Measurements from ENCODE around the gene C3orf20.

Gene C3orf20

GRCh38 chr3:14769544-14770325, 94.8 kb downstream of the C3orf20 start:
- no peak overlapping the region for H3K9ac ChIP-seq (ENCODE audit: low read length)
- H3K9me3 ChIP-seq (ENCODE audit: insufficient read depth, low read depth, low read length) = peaks cover 7% of the 10 kb centered on the region
- no peak overlapping the region for H3K4me2 ChIP-seq (ENCODE audit: low read length)
- no peaks in the 10 kb centered on the region for H3K27me3 ChIP-seq (ENCODE audit: insufficient read depth, low read length)
- H3K4me3 ChIP-seq (ENCODE audit: low read depth, low read length) = no peak overlapping the region
- H2BK120ac ChIP-seq (ENCODE audit: insufficient read depth, low read length, poor library complexity) = no peak overlapping the region
- WGBS (ENCODE audit: extremely low coverage, insufficient coverage, insufficient read length) = no CpG with 5 or more reads among the region's 11 CpGs
- H2AFZ ChIP-seq (ENCODE audit: insufficient read depth, low read length, poor library complexity) = no peak overlapping the region
- no peak overlapping the region for H3K4ac ChIP-seq (ENCODE audit: low read depth, low read length)
- no peak overlapping the region for H4K8ac ChIP-seq (ENCODE audit: low read depth, low read length)
- H3K27ac ChIP-seq (ENCODE audit: low read depth, low read length) = no peak overlapping the region
- H4K91ac ChIP-seq (ENCODE audit: low read depth, low read length) = no peak overlapping the region
- no peaks in the 10 kb centered on the region for H3K4me1 ChIP-seq (ENCODE audit: control insufficient read depth in 1 of 2, insufficient read depth in 2 of 2, low read length in 2 of 2)
- H3K23ac ChIP-seq (ENCODE audit: low read length) = no peak overlapping the region
- DNase-seq = no peak
- H3K36me3 ChIP-seq (ENCODE audit: control insufficient read depth in 1 of 2, insufficient read depth in 2 of 2, low read length in 2 of 2) = no peaks in the 10 kb centered on the region
- no peak overlapping the region for H2BK5ac ChIP-seq (ENCODE audit: low read depth, low read length, poor library complexity)
- H2AK5ac ChIP-seq (ENCODE audit: low read length) = no peak overlapping the region
- H3K18ac ChIP-seq (ENCODE audit: low read length) = no peak overlapping the region
- H3K79me1 ChIP-seq (ENCODE audit: low read length) = no peaks in the 10 kb centered on the region
- H3K79me2 ChIP-seq (ENCODE audit: control insufficient read depth, insufficient read depth, low read length, poor library complexity) = no peaks in the 10 kb centered on the region
- no peak overlapping the region for H2BK12ac ChIP-seq (ENCODE audit: low read length)
- no peak overlapping the region for H4K12ac ChIP-seq (ENCODE audit: low read depth, low read length)
- H3K14ac ChIP-seq (ENCODE audit: low read length) = no peak overlapping the region

GRCh38 chr3:14770591-14770990, 95.7 kb downstream of the C3orf20 start:
- no peak overlapping the region for H2BK120ac ChIP-seq (ENCODE audit: insufficient read depth, low read length, poor library complexity)
- H2AFZ ChIP-seq (ENCODE audit: insufficient read depth, low read length, poor library complexity) = no peak overlapping the region
- DNase-seq = no peak
- H3K18ac ChIP-seq (ENCODE audit: low read length) = no peak overlapping the region
- no CpG with 5 or more reads among the region's 7 CpGs for WGBS (ENCODE audit: extremely low coverage, insufficient coverage, insufficient read length)
- no peaks in the 10 kb centered on the region for H3K79me1 ChIP-seq (ENCODE audit: low read length)
- H3K4ac ChIP-seq (ENCODE audit: low read depth, low read length) = no peak overlapping the region
- no peak overlapping the region for H3K23ac ChIP-seq (ENCODE audit: low read length)
- no peak overlapping the region for H3K27ac ChIP-seq (ENCODE audit: low read depth, low read length)
- H3K9me3 ChIP-seq (ENCODE audit: insufficient read depth, low read depth, low read length) = peaks cover 7% of the 10 kb centered on the region
- H2AK5ac ChIP-seq (ENCODE audit: low read length) = no peak overlapping the region
- H3K4me1 ChIP-seq (ENCODE audit: control insufficient read depth in 1 of 2, insufficient read depth in 2 of 2, low read length in 2 of 2) = no peaks in the 10 kb centered on the region
- no peaks in the 10 kb centered on the region for H3K36me3 ChIP-seq (ENCODE audit: control insufficient read depth in 1 of 2, insufficient read depth in 2 of 2, low read length in 2 of 2)
- no peak overlapping the region for H3K14ac ChIP-seq (ENCODE audit: low read length)
- H3K4me3 ChIP-seq (ENCODE audit: low read depth, low read length) = no peak overlapping the region
- no peak overlapping the region for H4K12ac ChIP-seq (ENCODE audit: low read depth, low read length)
- H3K79me2 ChIP-seq (ENCODE audit: control insufficient read depth, insufficient read depth, low read length, poor library complexity) = no peaks in the 10 kb centered on the region
- no peak overlapping the region for H4K91ac ChIP-seq (ENCODE audit: low read depth, low read length)
- H2BK5ac ChIP-seq (ENCODE audit: low read depth, low read length, poor library complexity) = no peak overlapping the region
- H4K8ac ChIP-seq (ENCODE audit: low read depth, low read length) = no peak overlapping the region
- H3K9ac ChIP-seq (ENCODE audit: low read length) = no peak overlapping the region
- H2BK12ac ChIP-seq (ENCODE audit: low read length) = no peak overlapping the region
- no peak overlapping the region for H3K4me2 ChIP-seq (ENCODE audit: low read length)
- no peaks in the 10 kb centered on the region for H3K27me3 ChIP-seq (ENCODE audit: insufficient read depth, low read length)

DNA sequence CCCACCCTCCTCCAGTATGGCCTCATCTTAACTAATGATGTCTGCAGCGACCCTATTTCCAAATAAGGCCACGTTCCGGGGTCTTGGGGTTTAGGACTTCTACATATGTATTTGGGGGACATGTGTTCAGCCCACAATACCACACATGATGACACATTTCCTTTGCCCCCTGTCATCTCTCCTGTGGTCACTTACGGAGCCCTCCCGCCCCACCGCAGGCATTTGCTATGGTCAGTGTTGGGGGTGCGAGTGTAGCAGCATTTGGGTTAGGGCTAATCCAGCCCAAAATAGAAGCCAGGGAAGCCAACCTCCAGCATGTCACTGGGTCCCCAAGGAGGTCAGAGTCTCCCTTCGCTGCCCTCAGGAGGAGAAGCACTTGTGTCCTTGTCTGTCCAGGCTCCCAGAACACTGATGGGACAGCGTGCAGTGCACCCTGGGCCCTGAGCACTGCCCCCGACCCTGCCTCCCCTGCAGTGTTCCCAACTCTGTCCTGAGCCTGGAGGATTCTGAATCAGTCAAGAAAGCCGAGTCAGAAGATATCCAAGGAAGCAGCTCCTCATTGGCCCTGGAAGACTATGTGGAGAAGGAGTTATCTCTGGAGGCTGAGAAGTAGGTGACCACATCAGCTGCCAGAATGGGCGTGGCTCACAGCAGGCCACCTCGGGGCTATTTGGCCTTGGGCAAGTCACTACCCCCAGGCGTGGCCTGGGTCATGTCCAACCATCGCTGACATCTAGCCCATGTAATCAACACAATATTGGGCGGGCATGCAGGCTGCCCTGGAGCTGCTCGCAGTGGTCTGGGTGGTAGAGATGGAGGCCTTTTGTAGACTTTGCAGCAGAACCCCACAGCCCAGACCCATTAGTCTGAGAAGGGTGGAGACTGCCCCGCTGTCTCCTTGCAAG, 96.9 kb downstream of the C3orf20 start:
- H3K18ac ChIP-seq (ENCODE audit: low read length) = no peak overlapping the region
- H4K91ac ChIP-seq (ENCODE audit: low read depth, low read length) = no peak overlapping the region
- no peak overlapping the region for H3K14ac ChIP-seq (ENCODE audit: low read length)

DNA sequence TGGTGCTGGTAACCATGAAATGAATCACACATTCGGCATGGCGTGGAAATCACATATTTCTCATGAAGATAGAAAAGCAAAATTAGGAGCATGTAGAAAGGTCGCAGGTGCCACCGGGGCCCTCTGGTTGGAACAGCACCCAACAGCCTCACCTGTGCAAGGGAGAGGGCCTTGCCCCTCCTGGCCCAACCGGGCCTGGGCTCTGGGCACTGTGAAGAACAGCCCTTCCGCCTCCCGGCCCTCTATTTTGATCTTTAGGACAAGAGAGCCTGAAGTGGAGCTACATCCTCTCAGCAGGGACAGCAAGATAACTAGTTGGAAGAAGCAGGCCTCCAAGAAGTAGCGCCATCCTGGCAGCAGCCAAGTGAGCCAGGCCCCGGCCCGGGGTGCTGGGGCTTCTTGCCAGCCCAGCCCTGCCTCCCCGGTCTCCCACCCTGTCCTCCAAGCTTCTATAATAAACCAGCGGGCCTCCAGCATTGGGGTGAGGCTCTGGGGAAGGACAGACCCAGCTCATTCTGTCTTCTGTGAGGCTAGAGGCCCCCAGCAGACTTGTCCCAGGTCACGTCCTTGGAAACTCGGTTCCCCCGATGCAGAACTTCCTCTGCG, 97.7 kb downstream of the C3orf20 start:
- Histone ChIP-seq H4K91ac (ENCODE audit: low read depth, low read length) (no peak overlapping the region), H3K4me3 (ENCODE audit: low read depth, low read length) (no peak overlapping the region), H3K9me3 (ENCODE audit: insufficient read depth, low read depth, low read length) (peaks cover 7% of the 10 kb centered on the region), H2BK5ac (ENCODE audit: low read depth, low read length, poor library complexity) (no peak overlapping the region), H3K4ac (ENCODE audit: low read depth, low read length) (no peak overlapping the region), H3K23ac (ENCODE audit: low read length) (no peak overlapping the region), H3K14ac (ENCODE audit: low read length) (no peak overlapping the region), H4K8ac (ENCODE audit: low read depth, low read length) (no peak overlapping the region), H3K18ac (ENCODE audit: low read length) (no peak overlapping the region), H3K27ac (ENCODE audit: low read depth, low read length) (no peak overlapping the region), H3K4me1 (ENCODE audit: control insufficient read depth in 1 of 2, insufficient read depth in 2 of 2, low read length in 2 of 2) (no peaks in the 10 kb centered on the region), H2BK120ac (ENCODE audit: insufficient read depth, low read length, poor library complexity) (no peak overlapping the region), H3K27me3 (ENCODE audit: insufficient read depth, low read length) (no peaks in the 10 kb centered on the region), H2AK5ac (ENCODE audit: low read length) (no peak overlapping the region), H2AFZ (ENCODE audit: insufficient read depth, low read length, poor library complexity) (no peak overlapping the region), H4K12ac (ENCODE audit: low read depth, low read length) (no peak overlapping the region), H3K4me2 (ENCODE audit: low read length) (no peak overlapping the region), H3K9ac (ENCODE audit: low read length) (no peak overlapping the region), H2BK12ac (ENCODE audit: low read length) (no peak overlapping the region), H3K79me1 (ENCODE audit: low read length) (no peaks in the 10 kb centered on the region), H3K36me3 (ENCODE audit: control insufficient read depth in 1 of 2, insufficient read depth in 2 of 2, low read length in 2 of 2) (no peaks in the 10 kb centered on the region), H3K79me2 (ENCODE audit: control insufficient read depth, insufficient read depth, low read length, poor library complexity) (no peaks in the 10 kb centered on the region)
- DNase-seq = no peak
- WGBS (ENCODE audit: extremely low coverage, insufficient coverage, insufficient read length) = no CpG with 5 or more reads among the region's 16 CpGs

More for the DNA sequence above, 96.9 kb downstream of the C3orf20 start:
- H3K4me3 ChIP-seq (ENCODE audit: low read depth, low read length) = no peak overlapping the region
- H2BK120ac ChIP-seq (ENCODE audit: insufficient read depth, low read length, poor library complexity) = no peak overlapping the region
- H3K36me3 ChIP-seq (ENCODE audit: control insufficient read depth in 1 of 2, insufficient read depth in 2 of 2, low read length in 2 of 2) = no peaks in the 10 kb centered on the region
- no peak overlapping the region for H3K27ac ChIP-seq (ENCODE audit: low read depth, low read length)
- H3K23ac ChIP-seq (ENCODE audit: low read length) = no peak overlapping the region
- H3K79me2 ChIP-seq (ENCODE audit: control insufficient read depth, insufficient read depth, low read length, poor library complexity) = no peaks in the 10 kb centered on the region
- no peak overlapping the region for H4K12ac ChIP-seq (ENCODE audit: low read depth, low read length)
- H2AK5ac ChIP-seq (ENCODE audit: low read length) = no peak overlapping the region
- H3K79me1 ChIP-seq (ENCODE audit: low read length) = no peaks in the 10 kb centered on the region
- no CpG with 5 or more reads among the region's 18 CpGs for WGBS (ENCODE audit: extremely low coverage, insufficient coverage, insufficient read length)
- no peak overlapping the region for H3K4ac ChIP-seq (ENCODE audit: low read depth, low read length)
- no peak overlapping the region for H2BK12ac ChIP-seq (ENCODE audit: low read length)
- H2AFZ ChIP-seq (ENCODE audit: insufficient read depth, low read length, poor library complexity) = no peak overlapping the region
- no peak overlapping the region for H2BK5ac ChIP-seq (ENCODE audit: low read depth, low read length, poor library complexity)
- no peaks in the 10 kb centered on the region for H3K27me3 ChIP-seq (ENCODE audit: insufficient read depth, low read length)
- no peak overlapping the region for H3K4me2 ChIP-seq (ENCODE audit: low read length)
- no peak overlapping the region for H3K9ac ChIP-seq (ENCODE audit: low read length)
- no peaks in the 10 kb centered on the region for H3K4me1 ChIP-seq (ENCODE audit: control insufficient read depth in 1 of 2, insufficient read depth in 2 of 2, low read length in 2 of 2)
- DNase-seq = peak; percentile 7 to 46
- H3K9me3 ChIP-seq (ENCODE audit: insufficient read depth, low read depth, low read length) = peaks cover 7% of the 10 kb centered on the region
- H4K8ac ChIP-seq (ENCODE audit: low read depth, low read length) = no peak overlapping the region
